GM19467 (cell line): ENCODE measurements around the gene KIAA0319L.

Source experiments
- ATAC-seq: cut with Tn5 transposase; IDR thresholded peaks from one replicate; pipeline ENCODE4 v1.9.1; 2021; ENCODE audit warnings: mild to moderate bottlenecking, moderate library complexity; ENCODE audit not compliant: unreplicated experiment

The KIAA0319L gene

DNA sequence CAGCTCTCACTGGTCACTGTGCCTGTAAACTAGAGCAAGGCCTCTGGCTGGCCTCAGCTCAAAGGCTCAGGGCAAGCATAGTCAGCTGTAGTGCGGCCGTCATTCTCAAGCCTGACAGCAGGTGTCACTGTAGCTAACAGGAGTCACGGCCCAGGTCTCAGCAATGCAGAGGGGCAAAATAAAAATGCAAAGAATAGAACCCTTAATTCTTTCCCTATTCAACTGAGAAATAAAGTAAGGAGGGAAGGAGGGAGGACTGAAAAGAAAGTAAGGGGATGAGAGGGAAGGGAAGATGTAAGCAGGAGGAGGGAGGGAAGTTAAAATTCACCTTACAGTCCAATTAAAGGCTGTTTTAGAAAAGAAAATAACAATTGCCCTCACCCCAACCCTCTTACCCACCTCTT is 106.1 kb downstream of the KIAA0319L start:
- ATAC-seq: no peak

DNA sequence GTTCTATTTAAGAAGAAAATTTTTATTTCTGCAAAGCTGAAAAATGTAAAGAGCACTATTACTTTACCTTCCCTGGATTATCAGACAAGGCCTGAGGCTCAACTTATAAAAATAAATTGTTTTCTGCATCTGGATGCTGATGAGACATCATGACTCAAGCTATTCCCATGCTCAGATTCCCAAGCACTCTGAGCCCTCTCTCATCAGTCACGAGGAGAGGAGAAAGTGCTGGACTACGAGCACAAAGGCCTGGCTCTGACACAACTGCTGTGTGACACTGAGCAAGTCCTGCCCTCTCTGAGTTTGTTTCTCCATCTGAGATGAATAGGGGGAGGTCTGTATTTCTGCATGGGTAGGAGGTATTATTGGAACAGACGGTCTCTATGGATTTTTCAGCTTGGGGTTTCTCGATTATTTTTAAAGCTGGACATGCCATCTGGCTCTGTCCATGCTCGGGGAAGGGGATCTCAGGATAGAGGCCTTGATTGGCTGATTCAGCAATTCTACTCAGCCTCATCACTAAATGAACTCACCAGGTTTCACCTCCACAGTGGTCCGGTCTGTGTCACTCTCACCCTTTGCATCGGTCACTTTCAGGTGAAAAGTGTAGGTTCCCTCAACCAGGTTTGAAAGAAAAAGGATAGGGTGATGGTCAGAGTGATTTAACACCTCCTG is 107.7 kb downstream of the KIAA0319L start:
- ATAC-seq: no peak

DNA sequence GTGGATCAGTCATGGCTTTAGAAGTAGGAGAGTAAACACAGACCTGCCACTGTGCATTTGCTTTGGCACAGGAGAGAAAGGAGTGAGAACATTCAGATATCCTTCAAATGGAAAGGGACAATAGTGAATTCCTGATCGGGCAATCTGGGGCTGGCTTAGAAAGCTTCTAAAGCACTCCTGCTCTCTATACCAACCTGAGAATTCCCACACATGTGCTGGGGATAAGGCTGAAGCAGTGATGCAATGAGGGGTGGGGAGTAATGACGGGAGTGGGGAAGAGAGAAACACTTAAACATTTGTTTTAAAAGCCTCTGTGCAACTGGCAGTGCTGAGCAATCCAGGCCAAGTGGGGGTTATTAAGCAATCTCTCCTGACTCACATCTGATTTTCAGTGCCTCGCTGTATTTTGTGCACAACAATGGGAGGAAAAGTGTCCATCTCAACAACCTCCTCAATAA is 108.8 kb downstream of the KIAA0319L start:
- ATAC-seq: no peak

DNA sequence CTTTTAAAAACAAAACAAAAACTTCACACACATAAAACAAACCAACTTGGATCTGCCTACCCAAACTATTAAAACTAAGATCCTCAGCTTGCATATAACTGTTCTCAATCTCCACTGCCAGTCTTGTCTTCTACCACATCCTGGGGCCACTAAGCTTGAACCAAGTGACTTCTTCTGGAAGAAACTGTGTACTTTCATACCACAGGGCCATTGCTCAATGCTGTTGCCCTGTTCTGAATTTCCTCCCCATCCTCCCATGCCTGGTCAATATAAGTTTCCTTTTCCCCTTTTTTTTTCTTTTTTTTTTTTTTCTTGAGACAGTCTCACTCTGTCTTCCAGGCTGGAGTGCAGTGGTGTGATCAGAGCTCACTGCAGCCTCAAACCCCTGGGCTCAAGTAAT is 109.9 kb downstream of the KIAA0319L start:
- ATAC-seq: no peak

DNA sequence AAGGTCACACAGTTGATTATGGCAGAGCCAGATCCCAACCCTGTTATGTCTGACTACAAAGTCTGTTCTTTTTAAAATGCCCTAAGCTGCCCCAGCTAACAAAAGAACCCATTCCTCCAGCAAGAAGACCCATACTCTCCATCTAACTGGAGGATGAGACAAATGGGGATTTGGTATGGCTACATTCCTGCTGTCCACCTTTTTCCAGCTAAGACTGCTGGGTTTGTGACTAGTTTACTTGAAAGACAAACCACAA is 112.8 kb downstream of the KIAA0319L start:
- no peak for ATAC-seq

DNA sequence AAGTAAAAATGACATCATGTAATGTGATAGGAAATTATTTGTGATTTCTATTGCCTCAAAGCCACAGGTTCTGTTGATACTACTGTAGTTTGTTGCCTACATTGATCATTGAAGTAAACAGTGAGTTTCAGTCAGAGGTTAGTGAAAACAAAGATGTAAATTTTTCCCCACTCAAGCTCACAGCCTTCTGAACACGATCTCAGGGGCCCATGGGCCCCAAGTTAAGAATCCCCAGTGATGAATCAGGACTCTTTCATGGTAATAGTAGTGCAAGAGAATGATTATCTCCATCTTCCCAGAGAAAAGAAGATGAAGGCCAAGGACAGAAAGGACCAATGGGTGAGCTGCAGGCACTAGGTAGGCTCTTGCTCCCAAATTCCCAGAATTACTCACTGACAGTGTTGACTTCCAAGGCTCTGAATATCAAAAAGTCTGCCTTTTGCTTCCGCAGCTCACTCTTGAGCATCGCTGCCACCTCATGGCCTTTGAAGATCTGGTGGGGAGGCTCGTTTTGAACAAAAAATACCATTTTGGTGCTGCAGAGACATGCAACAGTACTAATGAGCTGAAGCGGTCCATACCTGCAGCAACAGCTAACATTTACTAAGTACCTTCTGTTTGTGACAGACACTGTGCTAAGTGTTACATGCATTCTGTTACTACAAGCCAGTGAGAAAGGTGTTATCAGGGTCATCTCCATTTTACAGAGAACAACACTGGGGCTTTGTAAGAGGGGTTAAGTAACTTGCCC is 113.3 kb downstream of the KIAA0319L start:
- no peak for ATAC-seq

DNA sequence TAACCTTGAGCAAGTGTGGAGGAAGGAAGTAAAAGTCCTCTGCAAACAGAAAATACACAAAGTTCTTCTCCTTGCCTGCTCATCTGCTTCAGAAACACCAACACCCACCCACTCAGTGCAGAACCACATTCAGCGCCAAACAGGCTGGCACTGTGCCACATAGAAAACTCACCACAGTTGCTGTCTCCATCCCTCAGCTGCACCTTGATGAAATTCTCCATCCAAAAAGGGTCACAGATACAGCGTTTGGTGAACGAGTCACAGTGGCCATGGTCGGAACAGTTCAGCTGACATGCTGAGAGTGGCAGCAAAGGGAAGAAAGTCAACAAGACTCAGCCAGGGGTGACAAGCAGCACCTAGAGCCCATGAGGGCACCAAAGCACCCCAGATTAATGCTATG is 114.5 kb downstream of the KIAA0319L start:
- no peak for ATAC-seq

DNA sequence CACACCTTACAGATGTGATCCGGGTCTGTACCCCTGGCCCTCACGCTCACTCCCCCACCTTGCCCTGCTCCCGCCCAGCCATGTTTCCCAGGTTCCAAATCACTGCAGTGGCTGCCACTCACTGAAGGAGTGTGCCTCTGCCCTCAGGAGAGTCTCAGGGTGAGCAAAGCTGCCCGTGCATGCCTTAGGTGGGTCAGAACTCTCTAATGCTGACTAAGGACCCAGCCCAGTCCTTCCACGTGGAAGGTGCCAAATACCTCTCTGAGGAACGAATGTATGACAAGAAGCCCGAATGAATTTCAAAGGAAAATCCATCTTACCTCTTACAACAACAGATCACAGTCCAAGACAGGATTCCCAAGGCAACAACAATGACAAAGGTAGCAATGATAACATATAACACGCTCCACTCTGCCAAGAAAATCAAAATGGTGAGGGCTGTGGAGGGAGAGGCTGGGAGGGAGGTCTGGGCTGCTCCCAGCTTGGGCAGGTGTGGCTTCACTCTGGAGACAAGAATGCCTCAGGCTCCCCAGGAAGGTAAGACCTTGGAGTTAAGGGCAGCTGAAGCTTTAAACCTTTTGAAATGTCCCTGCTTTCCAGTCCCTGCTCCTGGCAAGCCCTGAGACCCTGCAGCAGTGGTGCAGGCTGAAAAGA is 115.2 kb downstream of the KIAA0319L start:
- no peak for ATAC-seq

DNA sequence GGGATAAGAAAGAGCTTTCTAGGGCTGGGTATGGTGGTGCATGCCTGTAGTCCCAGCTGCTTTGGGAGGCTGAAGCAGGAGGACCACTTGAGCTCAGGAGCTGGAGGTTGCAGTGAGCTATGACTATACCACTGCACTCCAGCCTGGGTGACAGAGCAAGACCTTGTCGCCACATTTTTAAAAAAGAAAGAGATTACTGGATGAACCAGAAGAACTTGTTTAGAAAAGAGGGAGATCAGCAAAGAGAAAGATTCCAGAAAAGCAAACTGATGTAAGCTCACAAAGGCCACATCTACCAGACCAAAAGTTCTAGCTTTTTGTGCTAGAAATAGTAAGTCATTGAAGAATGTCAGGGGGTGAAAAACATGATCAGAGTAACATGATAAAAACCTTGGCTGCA is 117.6 kb downstream of the KIAA0319L start:
- ATAC-seq: no peak

DNA sequence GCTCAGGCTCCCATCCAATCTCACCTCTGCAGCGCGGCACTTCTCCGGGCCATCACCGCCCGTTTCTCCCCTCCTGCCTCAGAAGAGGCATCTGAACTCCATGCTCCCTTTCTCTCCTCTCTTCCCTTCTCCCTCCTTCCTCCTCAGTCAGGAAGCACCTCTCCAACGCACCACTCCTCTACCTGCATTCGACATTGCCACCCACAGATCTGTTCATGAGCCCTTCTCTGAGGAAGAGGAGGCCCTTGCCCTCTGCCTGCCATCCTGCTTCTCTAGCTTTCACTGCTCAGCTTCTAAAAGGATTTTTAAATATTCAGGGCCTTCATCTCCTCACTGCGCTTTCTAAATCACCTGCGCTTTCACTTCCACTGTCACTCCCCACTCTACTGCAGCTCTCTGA is 120.0 kb downstream of the KIAA0319L start:
- ATAC-seq: no peak

DNA sequence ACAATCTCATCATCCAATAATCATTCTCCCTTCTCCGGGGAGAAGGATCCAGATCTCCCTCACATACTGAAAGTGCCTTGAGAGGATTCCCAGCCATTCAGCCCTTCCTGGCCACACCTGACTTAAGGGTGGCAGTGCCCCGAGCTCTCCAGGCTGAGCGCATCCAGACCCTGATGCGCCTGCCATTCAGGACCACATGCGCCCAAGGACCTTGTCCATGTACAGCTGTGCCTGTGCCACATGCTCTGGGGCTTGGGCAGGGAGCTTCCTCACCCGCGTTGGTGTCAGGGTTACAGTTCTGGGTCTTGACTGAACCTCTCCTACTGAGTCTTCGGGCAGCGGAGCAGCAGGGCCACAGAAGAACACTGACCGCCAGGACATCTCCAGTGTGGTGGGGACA is 121.1 kb downstream of the KIAA0319L start:
- ATAC-seq: no peak

DNA sequence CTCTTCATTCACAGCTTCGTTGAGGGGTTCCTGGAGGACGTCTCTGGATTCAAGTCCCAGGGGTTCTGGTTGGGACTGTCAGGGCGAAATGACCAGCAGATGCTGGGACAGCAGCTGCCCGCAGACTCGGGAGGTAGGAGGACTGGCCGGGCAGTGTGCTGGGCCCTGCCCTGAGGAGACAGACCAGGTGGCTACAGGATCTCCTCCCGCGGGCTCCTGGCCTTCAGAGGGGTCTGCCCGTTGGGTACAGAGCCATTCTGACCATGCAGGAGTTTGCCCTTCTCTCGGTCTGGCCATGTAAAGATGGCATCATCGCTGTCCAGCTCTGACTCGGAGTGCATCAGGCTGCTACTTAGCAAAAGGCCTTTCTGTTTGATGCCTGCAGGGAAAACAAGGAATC is 122.5 kb downstream of the KIAA0319L start:
- no peak for ATAC-seq

DNA sequence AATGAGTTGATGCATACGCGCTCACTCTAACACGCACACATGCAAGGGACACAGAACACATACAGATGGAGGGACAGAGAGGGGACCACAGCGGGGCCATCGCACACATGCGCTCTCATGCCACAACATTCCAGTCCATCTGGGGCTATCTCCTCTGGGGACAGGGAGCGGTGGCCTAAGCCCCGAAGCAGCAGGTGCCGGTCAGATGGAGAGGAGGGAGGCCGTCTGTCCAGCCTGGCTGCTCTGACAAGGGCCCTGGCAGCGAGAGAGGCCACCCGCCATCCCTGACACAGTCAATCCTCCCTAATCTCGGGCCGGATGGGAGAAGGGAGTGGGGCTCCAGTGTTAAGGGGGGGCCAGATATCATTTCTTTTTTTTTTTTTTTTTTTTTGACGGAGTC is 123.5 kb downstream of the KIAA0319L start:
- ATAC-seq: no peak

DNA sequence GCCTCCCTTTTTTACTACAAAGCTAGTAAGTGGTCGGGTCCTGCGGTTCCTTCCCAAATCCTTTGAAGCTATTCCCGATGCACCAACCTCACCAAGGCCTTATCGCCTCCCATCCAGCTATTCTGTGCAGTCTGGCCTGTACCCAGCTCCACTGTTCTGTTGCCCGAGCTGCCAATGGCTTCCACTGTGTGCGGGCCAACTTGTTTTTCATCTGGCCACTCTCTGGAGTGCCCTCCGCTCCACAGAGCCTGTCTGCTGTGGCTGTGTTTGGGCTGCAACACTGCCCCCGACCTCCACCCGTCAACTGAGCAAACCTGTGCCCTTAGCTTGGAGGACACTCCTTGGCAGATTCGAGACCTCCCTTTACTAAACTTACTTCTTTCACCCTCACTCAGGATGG is 125.0 kb downstream of the KIAA0319L start:
- no peak for ATAC-seq

DNA sequence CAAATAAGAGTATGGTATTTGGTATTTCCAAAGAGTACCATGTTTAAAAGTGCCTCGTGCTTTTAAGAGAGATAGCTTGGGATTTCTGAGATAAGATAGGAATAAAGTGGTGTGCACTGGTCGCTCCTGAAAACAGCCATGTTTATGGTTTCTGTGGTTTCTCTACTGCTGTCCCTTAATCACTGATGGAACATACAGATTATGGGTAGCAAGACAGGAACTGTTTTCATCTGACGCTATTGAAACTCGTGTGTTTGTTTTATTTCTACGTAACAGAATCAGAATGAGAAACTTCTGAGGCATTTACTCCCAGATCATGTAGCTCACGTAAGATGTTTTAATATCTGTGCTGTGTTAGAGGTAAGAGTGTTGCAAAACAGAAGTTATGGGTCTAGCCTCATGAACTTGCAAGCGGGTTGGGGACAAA is 126.0 kb downstream of the KIAA0319L start:
- ATAC-seq: no peak

DNA sequence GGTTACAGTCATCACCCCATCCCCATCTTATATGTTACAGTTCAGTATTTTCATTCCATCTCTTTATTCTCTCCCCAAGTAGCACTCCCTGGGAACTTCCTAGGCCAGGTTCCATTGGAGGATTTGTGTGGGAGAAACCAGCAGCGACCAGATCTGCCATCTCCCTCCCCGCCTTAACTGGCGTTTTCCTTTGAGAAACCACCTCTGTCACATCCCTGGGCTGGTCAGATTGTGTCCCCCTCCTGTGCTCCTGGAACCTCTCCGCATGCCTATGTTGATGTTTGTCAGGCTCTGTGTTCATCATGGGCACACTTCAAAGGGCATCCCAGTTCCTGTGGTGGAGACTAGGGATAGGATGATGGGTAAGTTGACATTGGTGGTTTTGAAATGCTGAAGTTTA is 126.4 kb downstream of the KIAA0319L start:
- ATAC-seq: no peak

DNA sequence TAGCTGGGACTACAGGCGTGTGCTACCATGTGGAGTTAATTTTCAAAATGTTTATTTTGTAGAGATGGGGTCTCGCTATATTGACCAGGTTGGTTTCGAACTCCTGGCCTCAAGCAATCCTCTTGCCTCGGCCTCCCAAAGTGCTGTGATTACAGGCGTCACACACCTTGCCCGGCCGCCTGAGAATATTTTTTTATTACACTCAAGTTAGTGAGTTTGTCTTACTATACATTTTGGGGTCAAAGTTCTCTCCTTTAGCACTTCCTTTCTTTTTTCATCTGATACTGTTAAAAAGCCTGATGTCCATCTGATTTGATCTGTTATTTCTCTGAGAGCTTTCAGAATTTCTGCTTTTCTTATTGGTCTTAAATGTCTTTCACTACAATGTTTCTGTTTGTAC is 128.8 kb downstream of the KIAA0319L start:
- no peak for ATAC-seq

DNA sequence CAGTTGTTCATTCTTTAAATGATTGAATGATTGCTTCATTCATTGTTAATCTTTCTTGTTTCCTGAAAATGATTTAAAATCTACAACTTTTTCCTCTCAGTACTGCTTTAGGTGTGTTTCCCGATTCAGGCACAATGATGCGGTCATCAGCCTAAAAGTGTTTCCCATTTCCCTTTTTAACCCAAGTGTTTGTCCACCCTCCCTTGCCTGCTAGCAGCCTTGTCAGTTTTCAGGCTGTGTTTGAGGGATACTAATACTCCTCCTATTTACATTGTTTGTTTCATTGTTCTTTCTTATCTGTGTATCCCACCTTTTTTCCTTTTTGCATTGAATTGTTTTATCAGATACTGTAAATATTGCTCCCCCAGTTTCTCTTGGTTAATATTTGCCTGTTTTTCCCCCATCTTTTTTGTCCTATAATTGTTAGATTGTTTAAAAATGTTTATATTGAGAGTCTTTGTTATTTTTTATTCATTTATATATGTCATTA is 131.1 kb downstream of the KIAA0319L start:
- ATAC-seq: no peak

DNA sequence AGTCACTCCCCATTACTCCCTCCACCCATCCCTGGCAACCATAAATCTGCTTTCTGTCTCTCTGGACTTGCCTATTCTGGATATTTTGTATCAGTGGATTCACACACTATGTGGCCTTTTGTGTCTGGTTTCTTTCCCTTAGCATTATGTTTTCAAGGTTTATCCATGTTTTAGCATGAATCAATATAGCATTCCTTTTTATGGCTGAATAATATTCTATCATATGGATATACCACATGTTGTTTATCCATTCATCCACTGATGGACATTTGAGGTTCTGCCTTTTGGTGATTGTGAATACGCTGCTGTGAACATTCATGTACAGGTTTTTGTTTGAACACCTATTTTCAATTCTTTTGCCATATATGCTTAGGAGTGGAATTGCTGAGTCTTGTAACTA is 148.3 kb downstream of the KIAA0319L start:
- no peak for ATAC-seq

DNA sequence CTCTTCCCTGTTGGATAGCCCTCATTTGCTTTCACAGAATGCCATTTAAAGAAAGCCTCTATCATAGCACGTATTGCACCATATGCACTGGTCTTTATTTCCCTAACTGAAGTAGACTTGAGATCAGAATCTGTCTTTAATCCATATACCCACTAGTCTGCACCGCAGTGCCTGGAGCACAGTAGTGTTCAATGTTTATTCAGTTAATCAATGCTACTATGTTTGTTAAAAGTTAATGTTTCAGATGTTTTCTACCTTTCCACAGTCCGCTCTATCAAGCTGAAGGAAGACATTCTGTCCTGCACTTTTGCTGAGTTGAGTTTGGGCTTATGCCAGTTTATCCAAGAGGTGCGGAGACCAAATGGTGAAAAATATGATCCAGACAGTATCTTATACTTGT is 149.5 kb downstream of the KIAA0319L start:
- ATAC-seq: no peak

DNA sequence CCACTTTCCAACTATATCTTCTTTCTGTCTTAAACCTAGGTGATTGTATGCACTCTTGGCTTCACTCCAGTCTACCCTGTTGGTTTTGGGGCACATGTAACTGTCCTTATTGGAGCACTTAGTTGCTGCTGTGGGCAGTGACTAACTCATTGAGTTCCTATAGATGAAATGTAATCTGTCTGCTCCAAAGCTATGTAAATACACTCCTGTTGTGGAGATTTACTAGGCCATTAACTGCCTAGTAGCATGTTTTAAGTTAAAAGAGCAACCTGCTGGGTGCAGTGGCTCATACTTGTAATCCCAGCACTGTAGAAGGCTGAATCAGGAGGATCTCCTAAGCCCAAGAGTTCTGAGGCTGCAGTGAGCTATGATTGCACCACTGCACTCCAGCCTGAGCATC is 151.1 kb downstream of the KIAA0319L start:
- ATAC-seq: no peak

DNA sequence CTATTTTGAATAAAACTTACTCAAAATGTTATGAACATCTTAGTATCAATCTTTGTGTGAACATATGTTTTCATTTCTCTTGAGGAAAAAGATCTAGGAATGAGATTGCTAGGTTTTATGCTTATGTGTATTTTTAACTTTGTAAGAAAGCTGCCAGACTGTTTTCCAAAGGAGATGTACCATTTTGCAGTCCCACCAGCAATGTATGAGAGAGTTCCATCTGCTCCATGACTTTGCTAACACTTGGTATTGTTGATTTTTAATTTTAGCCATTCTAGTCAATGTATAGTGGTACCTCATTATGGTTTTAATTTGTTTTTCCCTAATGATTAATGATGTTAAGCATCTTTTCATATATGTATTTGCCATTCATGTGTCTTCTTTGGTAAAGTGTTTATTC is 156.2 kb downstream of the KIAA0319L start:
- ATAC-seq: no peak
